GM23338 (cell line): Measurements from ENCODE around the gene CDC42EP5.

Experiments
- CREB1 ChIP-seq: fragments of 250-450 bp; sonication (Bioruptor Pico); IDR thresholded peaks from 2 replicates; pipeline ENCODE4 v1.5.0; 2020; ENCODE audit warnings: low read depth, mild to moderate bottlenecking, moderate library complexity
- ETS1 ChIP-seq: IDR thresholded peaks from 2 replicates; pipeline ENCODE4 v1.6.1; 2016; ENCODE audit warnings: antibody characterized with exemption
- EZH2 ChIP-seq: fragments of 200-600 bp; sonication (generic); IDR thresholded peaks from one replicate; pipeline ENCODE4 v1.8.0; 2017; ENCODE audit warnings: antibody characterized with exemption, mild to moderate bottlenecking, low read depth; ENCODE audit not compliant: unreplicated experiment
- EZH2phosphoT487 ChIP-seq: fragments of 200-600 bp; sonication (generic); IDR thresholded peaks from one replicate; pipeline ENCODE4 v1.8.1; 2018; ENCODE audit warnings: antibody characterized with exemption; ENCODE audit not compliant: unreplicated experiment
- NANOG ChIP-seq: IDR thresholded peaks from 2 replicates; pipeline ENCODE4 v1.6.1; 2016; ENCODE audit warnings: antibody characterized with exemption, borderline replicate concordance
- POLR2AphosphoS5 ChIP-seq: IDR thresholded peaks from 2 replicates; pipeline ENCODE4 v1.6.1; 2016; ENCODE audit warnings: antibody characterized with exemption, low read depth
- REST ChIP-seq: IDR thresholded peaks from one replicate; pipeline ENCODE4 v1.6.1; 2018; ENCODE audit warnings: antibody characterized with exemption; ENCODE audit not compliant: unreplicated experiment
- STAT1 ChIP-seq: IDR thresholded peaks from one replicate; pipeline ENCODE4 v1.6.1; 2016; ENCODE audit warnings: antibody characterized with exemption; ENCODE audit not compliant: unreplicated experiment
- ZNF331 ChIP-seq: fragments of 250-450 bp; sonication (Bioruptor Pico); IDR thresholded peaks from 2 replicates; pipeline ENCODE4 v1.5.0; 2020; ENCODE audit warnings: low read depth, mild to moderate bottlenecking, moderate library complexity
- TF ChIP-seq, protein P1 (sequence below), 2 experiments: fragments of 200-600 bp in 1 of 2; sonication (generic) in 1 of 2; conservative IDR thresholded peaks; 2 replicates each; pipeline versions ENCODE4 v1.5.1 to v1.6.1; 2016 to 2017; ENCODE audit warnings: antibody characterized with exemption in 2 of 2, low read depth in 2 of 2, mild to moderate bottlenecking in 2 of 2, moderate library complexity in 1 of 2
- TF ChIP-seq, protein P2 (sequence below): fragments of 250-450 bp; sonication (Bioruptor Pico); IDR thresholded peaks from 2 replicates; pipeline ENCODE4 v1.5.0; 2020; ENCODE audit warnings: mild to moderate bottlenecking, moderate library complexity

- TF ChIP-seq EZH2phosphoT487 = no peak
- TF ChIP-seq, protein P1, sequence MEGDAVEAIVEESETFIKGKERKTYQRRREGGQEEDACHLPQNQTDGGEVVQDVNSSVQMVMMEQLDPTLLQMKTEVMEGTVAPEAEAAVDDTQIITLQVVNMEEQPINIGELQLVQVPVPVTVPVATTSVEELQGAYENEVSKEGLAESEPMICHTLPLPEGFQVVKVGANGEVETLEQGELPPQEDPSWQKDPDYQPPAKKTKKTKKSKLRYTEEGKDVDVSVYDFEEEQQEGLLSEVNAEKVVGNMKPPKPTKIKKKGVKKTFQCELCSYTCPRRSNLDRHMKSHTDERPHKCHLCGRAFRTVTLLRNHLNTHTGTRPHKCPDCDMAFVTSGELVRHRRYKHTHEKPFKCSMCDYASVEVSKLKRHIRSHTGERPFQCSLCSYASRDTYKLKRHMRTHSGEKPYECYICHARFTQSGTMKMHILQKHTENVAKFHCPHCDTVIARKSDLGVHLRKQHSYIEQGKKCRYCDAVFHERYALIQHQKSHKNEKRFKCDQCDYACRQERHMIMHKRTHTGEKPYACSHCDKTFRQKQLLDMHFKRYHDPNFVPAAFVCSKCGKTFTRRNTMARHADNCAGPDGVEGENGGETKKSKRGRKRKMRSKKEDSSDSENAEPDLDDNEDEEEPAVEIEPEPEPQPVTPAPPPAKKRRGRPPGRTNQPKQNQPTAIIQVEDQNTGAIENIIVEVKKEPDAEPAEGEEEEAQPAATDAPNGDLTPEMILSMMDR (conservative IDR thresholded peaks at IDR 0.05; ENCODE audit: low read depth in 2 of 2) = no peak
- no peak for TF ChIP-seq REST
- no peak for TF ChIP-seq CREB1
- TF ChIP-seq POLR2AphosphoS5 = no peak
- TF ChIP-seq ZNF331 (CRISPR knock-in tag) = no peak
- TF ChIP-seq, protein P2, sequence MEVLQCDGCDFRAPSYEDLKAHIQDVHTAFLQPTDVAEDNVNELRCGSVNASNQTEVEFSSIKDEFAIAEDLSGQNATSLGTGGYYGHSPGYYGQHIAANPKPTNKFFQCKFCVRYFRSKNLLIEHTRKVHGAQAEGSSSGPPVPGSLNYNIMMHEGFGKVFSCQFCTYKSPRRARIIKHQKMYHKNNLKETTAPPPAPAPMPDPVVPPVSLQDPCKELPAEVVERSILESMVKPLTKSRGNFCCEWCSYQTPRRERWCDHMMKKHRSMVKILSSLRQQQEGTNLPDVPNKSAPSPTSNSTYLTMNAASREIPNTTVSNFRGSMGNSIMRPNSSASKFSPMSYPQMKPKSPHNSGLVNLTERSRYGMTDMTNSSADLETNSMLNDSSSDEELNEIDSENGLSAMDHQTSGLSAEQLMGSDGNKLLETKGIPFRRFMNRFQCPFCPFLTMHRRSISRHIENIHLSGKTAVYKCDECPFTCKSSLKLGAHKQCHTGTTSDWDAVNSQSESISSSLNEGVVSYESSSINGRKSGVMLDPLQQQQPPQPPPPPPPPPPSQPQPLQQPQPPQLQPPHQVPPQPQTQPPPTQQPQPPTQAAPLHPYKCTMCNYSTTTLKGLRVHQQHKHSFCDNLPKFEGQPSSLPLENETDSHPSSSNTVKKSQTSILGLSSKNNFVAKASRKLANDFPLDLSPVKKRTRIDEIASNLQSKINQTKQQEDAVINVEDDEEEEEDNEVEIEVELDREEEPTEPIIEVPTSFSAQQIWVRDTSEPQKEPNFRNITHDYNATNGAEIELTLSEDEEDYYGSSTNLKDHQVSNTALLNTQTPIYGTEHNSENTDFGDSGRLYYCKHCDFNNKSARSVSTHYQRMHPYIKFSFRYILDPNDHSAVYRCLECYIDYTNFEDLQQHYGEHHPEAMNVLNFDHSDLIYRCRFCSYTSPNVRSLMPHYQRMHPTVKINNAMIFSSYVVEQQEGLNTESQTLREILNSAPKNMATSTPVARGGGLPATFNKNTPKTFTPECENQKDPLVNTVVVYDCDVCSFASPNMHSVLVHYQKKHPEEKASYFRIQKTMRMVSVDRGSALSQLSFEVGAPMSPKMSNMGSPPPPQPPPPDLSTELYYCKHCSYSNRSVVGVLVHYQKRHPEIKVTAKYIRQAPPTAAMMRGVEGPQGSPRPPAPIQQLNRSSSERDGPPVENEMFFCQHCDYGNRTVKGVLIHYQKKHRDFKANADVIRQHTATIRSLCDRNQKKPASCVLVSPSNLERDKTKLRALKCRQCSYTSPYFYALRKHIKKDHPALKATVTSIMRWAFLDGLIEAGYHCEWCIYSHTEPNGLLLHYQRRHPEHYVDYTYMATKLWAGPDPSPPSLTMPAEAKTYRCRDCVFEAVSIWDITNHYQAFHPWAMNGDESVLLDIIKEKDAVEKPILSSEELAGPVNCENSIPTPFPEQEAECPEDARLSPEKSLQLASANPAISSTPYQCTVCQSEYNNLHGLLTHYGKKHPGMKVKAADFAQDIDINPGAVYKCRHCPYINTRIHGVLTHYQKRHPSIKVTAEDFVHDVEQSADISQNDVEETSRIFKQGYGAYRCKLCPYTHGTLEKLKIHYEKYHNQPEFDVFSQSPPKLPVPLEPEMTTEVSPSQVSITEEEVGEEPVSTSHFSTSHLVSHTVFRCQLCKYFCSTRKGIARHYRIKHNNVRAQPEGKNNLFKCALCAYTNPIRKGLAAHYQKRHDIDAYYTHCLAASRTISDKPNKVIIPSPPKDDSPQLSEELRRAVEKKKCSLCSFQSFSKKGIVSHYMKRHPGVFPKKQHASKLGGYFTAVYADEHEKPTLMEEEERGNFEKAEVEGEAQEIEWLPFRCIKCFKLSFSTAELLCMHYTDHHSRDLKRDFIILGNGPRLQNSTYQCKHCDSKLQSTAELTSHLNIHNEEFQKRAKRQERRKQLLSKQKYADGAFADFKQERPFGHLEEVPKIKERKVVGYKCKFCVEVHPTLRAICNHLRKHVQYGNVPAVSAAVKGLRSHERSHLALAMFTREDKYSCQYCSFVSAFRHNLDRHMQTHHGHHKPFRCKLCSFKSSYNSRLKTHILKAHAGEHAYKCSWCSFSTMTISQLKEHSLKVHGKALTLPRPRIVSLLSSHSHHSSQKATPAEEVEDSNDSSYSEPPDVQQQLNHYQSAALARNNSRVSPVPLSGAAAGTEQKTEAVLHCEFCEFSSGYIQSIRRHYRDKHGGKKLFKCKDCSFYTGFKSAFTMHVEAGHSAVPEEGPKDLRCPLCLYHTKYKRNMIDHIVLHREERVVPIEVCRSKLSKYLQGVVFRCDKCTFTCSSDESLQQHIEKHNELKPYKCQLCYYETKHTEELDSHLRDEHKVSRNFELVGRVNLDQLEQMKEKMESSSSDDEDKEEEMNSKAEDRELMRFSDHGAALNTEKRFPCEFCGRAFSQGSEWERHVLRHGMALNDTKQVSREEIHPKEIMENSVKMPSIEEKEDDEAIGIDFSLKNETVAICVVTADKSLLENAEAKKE (CRISPR knock-in tag) = no peak
- no peak for TF ChIP-seq ETS1
- no peak for TF ChIP-seq STAT1
- no peak for TF ChIP-seq EZH2
- no peak for TF ChIP-seq NANOG
Measured at GRCh38 chr19:54451331-54451871, 21.7 kb downstream of the CDC42EP5 start.
